HuH-7 (cell line): ENCODE results near the gene SRC.

ENCODE experiments used
- DNase-seq: peaks from one replicate; pipeline ENCODE4 v3.0.0; 2011; ENCODE audit warnings: low spot score

The SRC gene

DNA sequence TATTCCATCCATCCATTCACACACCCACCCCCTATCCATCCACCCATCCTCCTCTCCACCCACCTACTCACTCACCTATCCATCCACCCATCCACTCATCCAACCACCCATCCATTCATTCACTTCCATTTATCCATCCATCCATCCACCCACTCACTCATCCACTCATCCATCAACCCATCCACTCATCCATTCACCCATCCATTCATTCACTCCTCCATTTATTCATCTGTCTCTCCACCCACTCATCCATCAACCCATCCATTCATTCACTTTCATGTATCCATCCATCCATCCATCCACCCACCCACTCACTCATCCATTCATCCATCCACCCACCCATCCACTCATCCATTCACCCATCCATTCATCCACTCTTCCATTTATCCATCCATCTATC lies 84.1 kb downstream of the SRC start:
- DNase-seq = no peak

DNA sequence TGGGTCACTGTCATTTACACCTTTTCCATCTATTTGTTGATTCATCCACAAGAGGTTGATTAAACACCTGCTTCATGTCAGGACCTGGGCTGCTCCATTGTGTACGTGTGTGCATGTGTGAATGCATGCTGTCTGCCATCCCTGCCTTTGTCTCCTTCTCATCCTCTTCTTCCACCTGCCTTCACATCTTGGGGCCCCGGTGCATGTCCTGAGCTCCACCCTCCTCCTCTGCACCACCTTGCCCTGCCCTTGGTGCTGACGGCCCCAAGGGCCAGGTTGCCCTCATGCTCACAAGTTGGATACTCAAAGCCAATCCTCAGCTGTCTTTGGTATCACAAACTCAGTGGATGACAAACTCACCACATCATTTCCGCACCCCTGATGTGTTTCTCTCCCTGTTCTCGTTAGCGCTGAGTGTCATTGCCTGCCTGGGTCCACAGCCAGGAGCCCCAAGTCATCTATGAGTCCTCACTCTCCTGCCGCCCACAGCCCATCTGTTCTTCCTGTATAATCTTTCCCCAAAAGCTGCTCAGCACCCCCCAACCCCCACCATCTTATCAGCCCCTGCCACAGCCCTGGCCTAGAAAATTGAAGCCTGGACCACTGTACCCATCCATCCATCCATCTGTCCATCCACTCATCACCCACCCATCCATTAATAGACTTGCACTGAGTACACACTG lies 85.0 kb downstream of the SRC start:
- no peak for DNase-seq

DNA sequence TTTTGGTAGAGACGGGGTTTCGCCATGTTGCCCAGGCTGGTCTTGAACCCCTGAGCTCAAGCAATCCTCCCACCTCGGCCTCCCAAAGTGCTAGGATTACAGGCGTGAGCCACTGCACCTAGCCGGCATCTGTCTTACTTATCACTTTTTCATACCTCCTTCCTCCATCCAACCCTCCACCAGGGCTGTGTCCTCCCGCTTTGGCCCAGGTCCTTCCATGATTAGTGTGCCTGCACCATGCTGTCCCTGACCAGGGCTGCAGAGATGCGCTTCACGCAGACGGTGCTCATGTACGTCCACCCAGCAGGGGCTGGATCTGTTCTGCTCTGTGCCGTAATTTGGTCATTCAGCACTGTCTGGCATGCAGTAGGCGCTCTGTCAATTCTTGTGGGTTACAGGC lies 85.8 kb downstream of the SRC start:
- DNase-seq = no peak

DNA sequence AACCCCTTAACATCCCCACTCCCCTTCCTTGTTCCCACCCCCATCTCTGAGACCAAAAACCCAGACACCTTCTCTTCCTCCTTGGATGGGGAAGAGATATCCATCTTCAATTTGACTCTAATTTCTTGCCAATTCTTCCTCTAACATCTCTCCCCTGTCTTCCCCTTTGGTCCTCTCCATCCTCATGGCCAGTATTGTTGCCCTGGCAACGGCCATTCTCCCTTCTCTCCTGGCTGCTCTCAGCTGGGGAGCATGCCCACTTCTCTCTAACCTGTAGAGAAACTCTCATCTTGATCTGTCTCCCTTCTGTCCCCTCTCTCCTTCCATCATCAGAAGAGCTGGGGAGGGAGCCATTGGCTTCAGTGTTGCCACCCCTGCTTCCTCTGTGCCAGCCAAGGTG lies 86.7 kb downstream of the SRC start:
- no peak for DNase-seq

DNA sequence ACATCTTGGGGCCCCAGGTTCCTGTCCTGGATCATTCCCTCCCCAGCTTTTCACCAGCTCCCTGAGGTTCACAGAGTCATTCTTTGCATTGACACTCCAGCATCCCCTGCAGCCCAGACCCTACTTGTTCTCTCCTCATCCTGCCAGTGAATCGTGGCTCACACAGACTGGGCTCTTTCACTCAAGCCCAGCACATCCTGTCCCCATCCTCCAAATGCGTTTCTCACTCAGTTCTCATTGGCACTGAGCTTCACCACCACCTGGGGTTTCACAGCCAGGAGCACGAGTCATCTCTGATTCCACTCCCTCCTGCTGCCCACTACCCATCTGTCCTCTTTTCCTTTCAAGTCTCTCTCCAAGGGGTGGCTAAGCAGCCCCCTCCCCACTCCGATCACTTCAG lies 89.7 kb downstream of the SRC start:
- no peak for DNase-seq

DNA sequence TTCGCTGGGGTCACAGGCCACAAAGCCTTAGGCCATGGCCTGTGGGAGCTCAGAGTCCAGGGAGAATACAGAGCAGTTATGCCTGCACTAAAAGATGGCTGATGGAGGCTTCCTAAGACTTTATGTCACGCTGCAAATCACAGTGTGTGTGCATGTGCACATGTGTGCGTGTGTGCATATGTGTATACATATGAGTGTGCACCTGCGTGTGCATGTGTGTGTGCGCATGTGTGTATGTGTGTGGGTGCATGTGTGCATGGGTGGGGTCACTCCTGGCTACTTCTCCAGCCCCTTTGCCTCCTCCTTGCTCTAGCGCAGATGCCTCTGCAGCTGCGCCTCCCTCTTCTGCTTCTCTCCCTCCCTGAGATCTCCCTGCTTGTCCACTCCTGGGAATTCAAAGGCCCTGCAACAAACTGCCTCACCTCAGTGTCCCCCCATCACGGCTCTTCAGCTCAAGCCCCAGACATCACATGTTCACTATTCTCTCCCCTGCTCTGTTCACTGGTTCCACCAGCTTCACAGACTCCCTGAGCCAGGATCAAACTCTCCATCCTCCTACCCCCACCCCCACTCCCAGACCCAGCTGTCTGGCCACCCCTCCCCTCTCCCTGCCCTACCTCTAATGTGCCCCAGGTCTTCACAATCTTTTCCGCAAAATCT lies 90.7 kb downstream of the SRC start:
- no peak for DNase-seq

DNA sequence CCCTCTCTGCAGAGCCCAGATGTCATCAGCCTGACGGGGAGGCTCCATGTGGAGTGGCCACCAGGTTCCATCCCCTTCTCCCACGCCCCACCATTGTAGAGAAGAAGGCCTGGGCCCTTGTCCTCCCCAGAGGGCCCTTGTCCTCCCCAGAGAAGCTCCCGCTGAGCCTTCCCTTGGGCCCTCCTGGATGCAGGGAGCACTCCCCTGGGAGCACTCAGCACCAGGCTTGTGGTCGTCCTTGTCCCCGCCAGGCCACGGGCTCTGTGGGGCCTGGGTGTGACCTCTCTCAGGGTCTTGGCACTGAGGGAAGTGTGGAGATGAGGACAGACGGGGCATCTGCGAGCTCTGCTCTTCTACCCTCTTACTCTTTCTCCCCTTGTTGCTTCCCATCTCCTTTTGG lies 91.7 kb downstream of the SRC start:
- no peak for DNase-seq

DNA sequence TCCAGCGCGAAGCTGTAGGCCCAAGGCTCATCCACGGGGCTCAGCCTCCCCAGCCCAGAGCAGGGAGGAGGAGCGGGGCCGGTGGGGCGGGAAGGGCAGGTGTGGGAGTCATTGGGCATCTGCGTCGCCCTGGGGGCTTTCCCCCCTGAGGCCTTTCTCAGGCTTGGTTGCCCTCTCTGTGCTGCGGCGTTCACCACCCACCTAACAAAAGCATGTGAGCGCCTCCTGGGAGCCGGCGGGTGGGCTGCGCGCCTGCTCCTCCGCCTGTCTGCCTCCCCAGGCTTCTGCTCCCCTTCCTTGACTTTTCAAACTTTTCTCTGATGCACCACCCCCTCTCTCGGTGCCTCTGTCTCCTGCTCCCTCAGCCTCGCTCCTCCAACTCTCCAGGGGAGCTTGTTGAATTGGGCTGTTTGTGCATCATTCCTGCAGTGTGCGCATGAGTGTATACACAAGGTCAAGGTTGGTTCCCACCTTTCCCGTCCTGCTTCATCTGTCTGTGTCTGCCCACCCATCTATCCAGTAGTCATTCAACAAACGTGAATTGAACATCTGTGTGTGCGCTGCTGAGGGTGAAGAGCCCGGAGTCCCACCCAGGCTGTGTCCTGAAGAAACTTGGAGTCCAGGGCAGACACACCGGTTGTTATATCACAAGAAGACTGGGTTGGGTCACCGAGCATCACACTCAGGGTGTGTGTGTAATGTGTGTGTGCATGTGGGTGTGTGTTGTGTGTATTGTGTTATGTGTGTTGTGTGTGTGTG lies 92.7 kb downstream of the SRC start:
- no peak for DNase-seq

DNA sequence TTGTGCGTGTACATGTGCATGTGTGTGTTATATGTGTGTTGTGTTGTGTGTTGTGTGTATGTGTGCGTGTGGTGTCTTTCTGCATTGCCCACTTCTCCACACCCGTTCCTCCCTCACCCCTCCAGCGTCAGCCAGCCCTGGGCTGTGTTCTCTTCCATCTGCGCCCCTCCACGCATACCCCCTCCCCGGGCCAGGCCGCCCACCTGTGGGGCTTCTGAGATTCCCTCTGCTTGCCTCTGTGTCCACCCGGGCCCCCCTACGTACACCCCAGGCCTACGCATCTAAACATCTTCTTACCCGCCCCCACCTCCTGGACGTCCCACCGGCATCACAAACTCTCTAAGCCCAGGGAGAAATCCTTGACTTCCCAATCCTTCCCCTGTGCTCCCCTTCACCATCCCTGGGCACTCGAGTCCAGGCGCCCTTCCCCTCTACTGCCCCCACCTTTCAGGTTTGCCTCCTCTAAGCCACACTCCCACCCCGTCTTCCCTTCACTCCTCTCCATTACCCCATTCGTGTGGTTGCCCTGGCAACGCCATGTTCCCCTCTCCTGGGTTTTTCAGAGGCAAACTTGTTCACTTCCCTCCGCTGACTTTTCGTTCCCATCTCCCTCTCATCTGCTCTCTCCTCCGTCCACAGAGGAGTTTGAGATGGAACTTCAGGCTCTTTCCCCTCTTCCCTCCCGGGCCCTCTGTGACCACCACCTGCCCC lies 93.4 kb downstream of the SRC start:
- DNase-seq = no peak

DNA sequence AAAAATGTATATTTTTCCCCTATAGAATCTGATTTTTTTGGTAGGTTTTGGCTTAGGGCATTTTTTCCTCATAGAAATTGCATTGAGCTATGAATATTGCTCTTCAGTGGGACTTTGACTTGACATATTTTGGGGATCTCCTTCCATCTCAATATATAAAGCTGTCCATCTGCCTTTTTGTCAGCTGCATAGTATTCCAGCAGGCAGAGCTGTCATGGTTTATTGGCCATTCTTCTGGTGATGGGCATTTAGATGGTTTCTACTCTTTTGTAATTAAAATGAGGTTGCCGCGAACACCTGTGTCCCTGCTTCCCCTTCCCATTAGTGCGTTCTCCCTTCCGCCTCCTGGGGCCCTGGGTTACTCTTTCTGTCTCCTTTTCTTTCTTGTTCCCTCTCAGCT lies 95.1 kb downstream of the SRC start:
- DNase-seq = no peak

DNA sequence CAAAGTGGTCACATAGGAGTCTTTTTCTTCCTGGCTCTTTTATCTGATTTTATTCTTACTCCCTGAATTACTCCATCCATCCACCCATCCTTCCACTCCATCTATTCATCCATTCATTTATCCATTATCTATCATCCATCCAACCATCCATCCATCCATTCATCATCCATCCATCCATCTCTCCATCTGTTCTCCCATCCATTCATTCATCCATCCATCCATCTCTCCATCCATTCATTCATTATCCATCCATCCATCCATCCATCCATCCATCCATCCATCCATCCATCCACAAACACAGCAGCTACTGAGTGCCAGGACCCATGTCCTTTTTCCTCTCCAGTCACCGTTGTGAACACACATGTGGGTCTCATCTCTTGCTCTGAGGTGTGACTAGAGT lies 96.6 kb downstream of the SRC start:
- DNase-seq = no peak

DNA sequence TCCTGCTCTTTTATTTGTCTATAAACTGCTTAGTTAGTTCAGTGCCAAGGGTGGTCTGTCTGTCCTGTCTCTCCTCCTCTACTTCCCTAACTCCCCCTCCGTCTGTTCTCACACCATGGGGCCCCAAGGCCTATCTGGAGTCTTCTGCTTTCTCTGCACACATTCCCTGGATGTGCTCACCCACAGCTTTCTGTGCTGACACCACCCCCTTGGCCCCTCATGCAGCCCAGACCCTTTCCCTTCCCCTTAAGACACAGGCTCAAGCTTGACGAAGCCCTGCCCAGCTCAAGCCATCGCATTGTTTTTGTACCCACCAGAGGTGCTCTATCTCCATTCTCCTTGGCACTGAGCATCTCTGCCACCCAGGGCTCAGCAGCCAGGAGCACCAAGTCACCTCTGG lies 97.0 kb downstream of the SRC start:
- DNase-seq = no peak

DNA sequence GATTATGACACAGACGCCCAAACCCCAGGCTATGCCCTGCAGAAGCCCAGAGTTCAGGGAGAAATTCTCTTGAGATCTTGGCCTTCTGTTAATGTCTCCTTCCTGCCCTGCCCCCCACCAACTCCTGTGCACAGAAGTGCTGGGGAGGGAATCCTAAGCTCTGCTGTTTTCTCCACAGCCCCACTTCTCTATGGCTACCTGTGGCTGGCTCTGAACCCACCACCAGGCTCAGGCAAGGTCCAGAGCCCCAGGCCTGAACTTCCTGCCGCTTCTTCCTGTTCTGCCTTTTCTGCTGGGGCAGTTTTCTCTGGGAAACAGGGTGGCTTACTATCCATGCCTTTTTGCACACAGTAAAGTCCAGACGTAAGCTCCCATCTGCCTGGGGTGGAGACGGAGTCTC lies 97.7 kb downstream of the SRC start:
- no peak for DNase-seq

DNA sequence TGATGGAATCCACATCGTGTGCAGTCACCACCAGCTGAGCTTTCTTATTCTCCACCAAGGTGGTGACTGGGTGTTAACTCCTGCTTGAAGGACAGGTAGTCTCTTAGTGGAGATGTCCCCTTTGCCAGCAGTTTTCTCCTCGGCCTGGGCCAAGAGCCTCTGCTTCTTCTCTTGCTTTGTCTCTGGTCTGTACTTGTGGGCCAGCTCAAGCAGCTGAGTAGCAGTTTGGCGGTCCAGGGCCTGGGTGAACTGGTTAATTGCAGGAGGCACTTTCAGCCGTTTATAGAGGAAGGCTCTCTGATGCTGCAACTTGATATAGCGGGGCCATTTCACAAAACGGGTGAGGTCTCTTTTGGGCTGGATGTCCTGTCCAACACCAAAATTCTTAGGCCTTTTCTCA lies 99.1 kb downstream of the SRC start:
- no peak for DNase-seq

DNA sequence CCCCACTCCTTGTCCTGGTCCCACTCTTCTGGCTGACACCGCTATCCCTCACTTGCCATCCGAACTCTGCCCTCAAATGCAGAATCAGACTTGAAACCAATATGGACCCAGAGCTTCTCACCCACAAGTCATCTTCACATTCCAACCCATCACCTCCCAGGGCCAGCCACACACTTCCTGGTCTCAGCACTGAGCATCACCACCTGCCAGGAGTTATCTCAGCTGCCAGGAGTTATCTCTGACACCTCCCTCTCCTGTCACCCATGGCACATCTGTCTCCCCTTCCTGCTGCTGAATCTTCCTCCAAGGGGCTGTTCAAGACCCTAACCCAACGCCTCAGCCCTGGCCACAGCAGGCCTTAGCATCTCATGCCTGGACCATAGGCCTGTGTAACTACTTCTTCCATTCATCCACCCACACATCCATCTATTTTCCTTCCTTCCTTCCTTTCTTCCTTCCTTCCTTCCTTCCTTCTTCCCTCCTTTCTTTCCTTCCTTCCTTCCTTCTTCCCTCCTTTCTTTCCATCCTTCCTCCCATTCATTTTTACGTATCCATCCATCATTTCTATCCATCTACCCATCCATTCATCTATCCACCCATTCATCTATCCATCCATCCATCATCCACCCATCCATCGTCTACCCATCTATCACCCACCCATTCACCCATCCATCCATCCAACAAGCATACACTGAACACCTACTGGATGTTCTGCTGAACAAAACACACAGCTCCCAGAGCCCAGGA lies 100.5 kb downstream of the SRC start:
- DNase-seq = no peak

DNA sequence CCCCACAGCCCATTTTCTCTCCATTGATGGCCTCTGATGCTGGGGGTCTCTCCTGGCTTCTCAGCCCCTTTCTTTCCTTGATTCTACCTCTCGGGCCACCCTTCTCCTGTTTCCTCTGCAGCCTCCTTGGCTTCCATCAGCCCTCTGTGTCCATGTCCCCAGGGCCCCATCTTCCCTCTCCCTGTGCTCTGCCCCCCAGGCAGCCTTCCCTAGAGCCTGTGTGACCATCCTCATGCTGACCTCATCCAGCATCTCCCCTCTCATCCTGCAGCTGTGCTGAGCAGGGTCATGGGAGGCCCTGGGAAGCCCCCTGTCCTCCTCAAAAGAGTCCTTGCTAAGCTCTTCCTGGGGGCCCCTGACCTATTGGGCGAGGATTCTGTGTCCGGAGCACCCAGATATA lies 101.7 kb downstream of the SRC start:
- no peak for DNase-seq

DNA sequence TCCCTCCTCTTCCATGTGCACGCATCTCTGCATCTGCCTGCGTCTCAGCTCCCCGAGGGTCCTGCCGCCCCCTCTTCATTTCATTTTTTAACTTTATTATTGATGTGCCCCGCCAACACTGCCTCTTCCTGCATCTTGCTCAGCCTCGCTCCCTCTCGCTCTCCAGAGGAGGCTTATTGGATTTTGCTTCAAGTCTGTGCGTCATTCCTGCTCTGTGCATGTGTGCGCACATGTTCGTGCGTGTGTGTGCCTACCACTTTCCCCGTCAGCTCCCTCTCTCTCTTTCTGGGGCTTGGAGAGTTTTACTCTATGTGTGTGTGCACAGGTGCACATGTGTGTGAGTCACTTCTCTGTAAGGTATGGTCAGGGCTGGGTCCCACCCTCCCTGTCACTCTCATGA lies 103.3 kb downstream of the SRC start:
- no peak for DNase-seq

DNA sequence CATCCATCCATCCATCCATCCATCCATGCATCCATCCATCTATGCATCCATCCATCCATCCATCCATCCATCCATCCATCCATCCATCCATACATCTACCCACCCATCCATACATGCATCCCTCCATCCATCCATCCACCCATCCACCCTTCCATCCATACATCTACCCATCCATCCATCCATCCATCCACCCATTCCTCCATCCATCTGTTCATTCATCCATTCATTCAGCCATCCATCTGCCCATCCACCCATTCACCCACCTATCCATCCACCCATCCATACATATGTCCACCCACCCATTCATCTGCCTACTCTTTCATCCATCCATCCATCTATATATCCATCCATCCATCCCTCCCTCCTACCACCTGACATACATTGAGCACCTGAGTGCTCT lies 104.4 kb downstream of the SRC start:
- DNase-seq = no peak

DNA sequence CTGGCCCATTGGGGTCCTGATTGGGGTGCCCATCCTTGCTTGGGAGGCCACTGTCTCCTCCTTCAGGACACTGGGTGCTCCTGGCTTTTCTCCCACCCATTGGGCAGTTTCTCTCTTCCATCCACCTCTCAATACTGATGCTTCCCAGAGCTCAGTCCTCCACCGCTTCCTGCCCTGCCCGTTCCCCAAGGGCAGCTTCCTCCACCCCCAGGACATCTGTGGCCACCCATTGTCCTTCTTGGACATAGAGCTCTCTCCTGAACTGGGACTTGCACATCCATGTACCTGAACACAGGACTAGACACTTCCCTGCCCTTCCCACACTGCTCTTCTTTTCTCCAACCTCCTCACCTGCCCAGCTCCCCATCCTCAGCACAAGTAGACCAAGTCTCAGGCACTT lies 105.7 kb downstream of the SRC start:
- no peak for DNase-seq

DNA sequence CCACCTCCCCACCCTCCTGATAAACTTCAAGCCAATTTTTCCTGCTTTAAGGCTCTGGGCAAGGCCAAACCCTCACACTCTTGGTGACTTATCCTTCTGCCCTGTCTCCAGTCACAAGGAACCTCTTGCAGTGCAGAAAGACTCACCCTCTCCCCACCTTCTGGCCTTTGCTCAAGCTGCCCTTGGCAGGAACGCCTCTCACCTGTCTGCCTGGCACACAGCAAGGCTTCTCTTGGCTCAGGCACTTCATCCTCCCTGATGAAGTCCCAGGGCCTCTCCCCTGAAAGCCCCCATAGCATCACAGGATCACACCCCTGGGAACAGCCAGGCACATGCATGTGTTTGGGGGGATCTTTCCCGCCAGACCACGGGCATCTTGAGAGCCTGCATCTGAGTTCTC lies 106.3 kb downstream of the SRC start:
- DNase-seq = no peak

DNA sequence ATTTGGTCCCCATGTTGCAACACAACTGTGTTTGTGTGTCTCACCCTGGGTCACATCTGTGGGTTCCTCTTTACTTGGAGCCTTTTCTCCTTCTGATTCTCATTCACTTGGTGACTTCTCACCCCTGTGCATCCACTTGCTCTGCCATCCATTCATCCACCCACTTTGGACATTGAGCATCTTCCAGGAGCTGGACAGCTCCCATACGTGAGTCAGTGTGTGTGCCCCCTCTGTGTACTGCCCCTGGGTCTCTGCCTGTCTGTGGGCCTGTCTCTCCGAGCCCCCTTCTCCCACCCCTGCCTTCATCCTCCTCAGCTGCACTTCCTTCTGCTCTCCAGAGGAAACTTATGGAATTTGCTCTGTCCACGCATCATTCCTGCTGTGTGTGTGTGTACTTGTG lies 107.3 kb downstream of the SRC start:
- DNase-seq = no peak

DNA sequence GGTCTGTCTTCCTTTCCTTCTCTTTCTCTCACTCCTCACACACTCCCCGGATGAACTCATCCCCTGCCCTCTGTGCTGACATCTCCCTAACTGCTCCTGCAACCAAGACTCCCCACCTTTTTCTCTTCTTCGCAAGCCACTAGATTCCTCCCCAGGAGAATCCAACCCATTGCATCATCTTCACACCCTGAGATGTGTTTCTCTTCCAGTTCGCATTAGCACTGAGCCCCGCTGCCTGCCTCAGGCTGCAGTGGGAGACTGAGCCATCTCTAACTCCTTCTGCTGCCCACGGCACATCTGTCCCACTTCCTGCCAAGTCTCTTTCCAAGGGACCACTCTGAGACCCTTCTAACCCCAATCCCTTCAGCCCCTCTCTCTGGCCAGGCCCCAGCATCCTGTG lies 107.9 kb downstream of the SRC start:
- DNase-seq = no peak
